MM.1S (cell line): Measurements from ENCODE around the gene SH3BP4.

Experiments used
- DNase-seq: peaks from one replicate; pipeline ENCODE4 v3.0.0-alpha.2; 2015
- H2AFZ ChIP-seq: fragments of 300-600 bp; sonication (generic); 2 replicates; pipeline ENCODE4 v1.6.0; 2016; ENCODE audit warnings: antibody characterized with exemption, low read length
- H3F3A ChIP-seq: fragments of 300-600 bp; sonication (generic); 2 replicates; pipeline ENCODE4 v1.6.1; 2016; ENCODE audit warnings: mild to moderate bottlenecking, antibody characterized with exemption, low read length, moderate library complexity, mixed read lengths; ENCODE audit not compliant: insufficient read depth
- H3K27ac ChIP-seq: fragments of 300-600 bp; sonication (generic); 2 replicates; pipeline ENCODE4 v1.5.1; 2016; ENCODE audit warnings: mild to moderate bottlenecking, low read length
- H3K27me3 ChIP-seq: fragments of 300-600 bp; sonication (generic); replicated peaks from 2 replicates; pipeline ENCODE4 v1.6.0; 2016; ENCODE audit warnings: low read length; ENCODE audit not compliant: insufficient read depth
- H3K36me3 ChIP-seq: fragments of 300-600 bp; sonication (generic); replicated peaks from 2 replicates; pipeline ENCODE4 v1.6.1; 2016; ENCODE audit warnings: mild to moderate bottlenecking, low read length, mixed read lengths; ENCODE audit not compliant: insufficient read depth
- H3K4me1 ChIP-seq: fragments of 300-600 bp; sonication (generic); 2 replicates; pipeline ENCODE4 v1.6.1; 2016; ENCODE audit warnings: low read length, mixed read lengths
- H3K4me2 ChIP-seq: fragments of 300-600 bp; sonication (generic); 2 replicates; pipeline ENCODE4 v1.6.0; 2016; ENCODE audit warnings: low read depth, low read length
- H3K4me3 ChIP-seq: fragments of 300-600 bp; sonication (generic); 2 replicates; pipeline ENCODE4 v1.5.1; 2016; ENCODE audit warnings: low read length, mixed read lengths
- H3K79me2 ChIP-seq: fragments of 300-600 bp; sonication (generic); 2 replicates; pipeline ENCODE4 v1.6.1; 2016; ENCODE audit warnings: mixed run types, low read length, mixed read lengths
- H3K9ac ChIP-seq: fragments of 300-600 bp; sonication (generic); 2 replicates; pipeline ENCODE4 v1.6.1; 2016; ENCODE audit warnings: low read length, mixed read lengths
- H3K9me2 ChIP-seq: fragments of 300-600 bp; sonication (generic); replicated peaks from 2 replicates; pipeline ENCODE4 v1.6.1; 2016; ENCODE audit warnings: mild to moderate bottlenecking, low read length, mixed read lengths; ENCODE audit not compliant: insufficient read depth
- H3K9me3 ChIP-seq: fragments of 300-600 bp; sonication (generic); replicated peaks from 2 replicates; pipeline ENCODE4 v1.6.1; 2016; ENCODE audit warnings: mild to moderate bottlenecking, low read length, mixed read lengths; ENCODE audit not compliant: insufficient read depth
- H4K20me1 ChIP-seq: fragments of 300-600 bp; sonication (generic); 2 replicates; pipeline ENCODE4 v1.6.1; 2016; ENCODE audit warnings: mild to moderate bottlenecking, low read length, moderate library complexity, mixed read lengths; ENCODE audit not compliant: insufficient read depth
- CTCF ChIP-seq: fragments of 300-600 bp; sonication (generic); IDR thresholded peaks from 2 replicates; pipeline ENCODE4 v1.5.1; 2016; ENCODE audit warnings: antibody characterized with exemption, low read length, mixed read lengths
- EZH2 ChIP-seq: fragments of 300-600 bp; sonication (generic); optimal IDR thresholded peaks from 2 replicates; pipeline ENCODE3; 2017; ENCODE audit warnings: low read depth, mild to moderate bottlenecking, antibody characterized with exemption, low read length, mixed read lengths
- EZH2phosphoT487 ChIP-seq: fragments of 300-600 bp; sonication (generic); IDR thresholded peaks from 2 replicates; pipeline ENCODE4 v1.6.1; 2018; ENCODE audit warnings: antibody characterized with exemption, low read length

SH3BP4 gene

GRCh38 chr2:235027558-235028214 lies 75.9 kb downstream of the SH3BP4 start:
- H3K36me3 ChIP-seq = no peaks in the 10 kb centered on the region

GRCh38 chr2:235028646-235029045 lies 76.8 kb downstream of the SH3BP4 start:
- H3K4me3 ChIP-seq = no peak overlapping the region
- H3K36me3 ChIP-seq = no peaks in the 10 kb centered on the region
- H3K79me2 ChIP-seq = no peaks in the 10 kb centered on the region
- no peaks in the 10 kb centered on the region for H3K9me3 ChIP-seq
- TF ChIP-seq CTCF = no peak
- no peak overlapping the region for H3K9ac ChIP-seq
- no peaks in the 10 kb centered on the region for H3K27me3 ChIP-seq
- H3F3A ChIP-seq = no peaks in the 10 kb centered on the region
- no peaks in the 10 kb centered on the region for H3K4me1 ChIP-seq
- H3K9me2 ChIP-seq = no peaks in the 10 kb centered on the region
- no peak for DNase-seq
- no peak overlapping the region for H3K4me2 ChIP-seq
- H2AFZ ChIP-seq = no peak overlapping the region
- H4K20me1 ChIP-seq = no peaks in the 10 kb centered on the region
- no peak overlapping the region for H3K27ac ChIP-seq

More at GRCh38 chr2:235027558-235028214, 75.9 kb downstream of the SH3BP4 start:
- Histone ChIP-seq H2AFZ (no peak overlapping the region), H3K4me3 (no peak overlapping the region), H3K9me3 (no peaks in the 10 kb centered on the region), H3K9ac (no peak overlapping the region), H3F3A (no peaks in the 10 kb centered on the region), H4K20me1 (no peaks in the 10 kb centered on the region), H3K27me3 (no peaks in the 10 kb centered on the region), H3K9me2 (no peaks in the 10 kb centered on the region), H3K4me2 (no peak overlapping the region), H3K4me1 (no peaks in the 10 kb centered on the region), H3K27ac (no peak overlapping the region), H3K79me2 (no peaks in the 10 kb centered on the region)
- TF ChIP-seq EZH2phosphoT487 (no peak), EZH2 (no peak), CTCF (no peak)
- no peak for DNase-seq

- H3K36me3 ChIP-seq = no peaks in the 10 kb centered on the region
- TF ChIP-seq EZH2phosphoT487 = no peak
- TF ChIP-seq CTCF = no peak
- no peak for TF ChIP-seq EZH2
- no peak overlapping the region for H3K9ac ChIP-seq
- DNase-seq = no peak
- H3K4me2 ChIP-seq = no peak overlapping the region
- no peak overlapping the region for H3K4me3 ChIP-seq
- no peak overlapping the region for H3K27ac ChIP-seq
- H2AFZ ChIP-seq = no peak overlapping the region
- H4K20me1 ChIP-seq = no peaks in the 10 kb centered on the region
- no peaks in the 10 kb centered on the region for H3F3A ChIP-seq
- no peaks in the 10 kb centered on the region for H3K9me3 ChIP-seq
- no peaks in the 10 kb centered on the region for H3K79me2 ChIP-seq
- H3K27me3 ChIP-seq = no peaks in the 10 kb centered on the region
- no peaks in the 10 kb centered on the region for H3K4me1 ChIP-seq
- H3K9me2 ChIP-seq = no peaks in the 10 kb centered on the region
These were observed 77.2 kb downstream of the SH3BP4 start for GRCh38 chr2:235029054-235029453.
